Endothelial cell of umbilical vein (primary cell): ENCODE results near the gene ALLC.

ENCODE experiments used
- FOS ChIP-seq: IDR thresholded peaks from 2 replicates; pipeline ENCODE4 v1.6.1; 2011; ENCODE audit warnings: mild to moderate bottlenecking, low read length, moderate library complexity, borderline replicate concordance; ENCODE audit not compliant: insufficient read depth
- POLR2A ChIP-seq: IDR thresholded peaks from 2 replicates; pipeline ENCODE4 v1.6.1; 2012; ENCODE audit warnings: low read depth, mild to moderate bottlenecking, control low read depth, low read length
- TF ChIP-seq, protein P1 (sequence below), 2 donors: IDR thresholded peaks; 1 replicate in 1 of 2; 2 replicates in 1 of 2; pipeline ENCODE4 v1.5.1; 2011; ENCODE audit warnings: low read length in 2 of 2, mild to moderate bottlenecking in 2 of 2, moderate library complexity in 2 of 2, control low read depth in 1 of 2, inconsistent platforms in 1 of 2, low read depth in 1 of 2; ENCODE audit not compliant: insufficient read depth in 1 of 2; ENCODE audit errors: extremely low read depth in 1 of 2

DNA sequence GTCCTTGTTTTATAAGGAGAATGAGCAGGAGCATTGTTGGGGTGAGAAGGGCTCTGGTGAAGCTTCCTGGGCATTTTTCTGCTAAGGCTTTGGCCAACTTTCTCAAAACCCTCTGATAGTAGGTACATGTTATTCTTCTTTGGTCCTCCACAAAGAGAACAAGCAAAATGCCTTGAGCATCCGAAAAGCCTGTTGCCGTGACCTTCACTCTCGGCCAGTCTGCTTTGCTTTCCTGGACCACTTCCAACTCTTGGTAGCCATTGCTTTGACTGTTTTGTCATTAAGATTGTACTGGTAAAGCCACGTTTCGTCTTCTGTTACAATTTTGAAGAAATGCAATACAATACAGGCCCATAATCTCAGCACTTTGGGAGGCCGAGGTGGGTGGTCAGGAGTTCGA lies 27.4 kb upstream of the ALLC start:
- TF ChIP-seq, protein P1, sequence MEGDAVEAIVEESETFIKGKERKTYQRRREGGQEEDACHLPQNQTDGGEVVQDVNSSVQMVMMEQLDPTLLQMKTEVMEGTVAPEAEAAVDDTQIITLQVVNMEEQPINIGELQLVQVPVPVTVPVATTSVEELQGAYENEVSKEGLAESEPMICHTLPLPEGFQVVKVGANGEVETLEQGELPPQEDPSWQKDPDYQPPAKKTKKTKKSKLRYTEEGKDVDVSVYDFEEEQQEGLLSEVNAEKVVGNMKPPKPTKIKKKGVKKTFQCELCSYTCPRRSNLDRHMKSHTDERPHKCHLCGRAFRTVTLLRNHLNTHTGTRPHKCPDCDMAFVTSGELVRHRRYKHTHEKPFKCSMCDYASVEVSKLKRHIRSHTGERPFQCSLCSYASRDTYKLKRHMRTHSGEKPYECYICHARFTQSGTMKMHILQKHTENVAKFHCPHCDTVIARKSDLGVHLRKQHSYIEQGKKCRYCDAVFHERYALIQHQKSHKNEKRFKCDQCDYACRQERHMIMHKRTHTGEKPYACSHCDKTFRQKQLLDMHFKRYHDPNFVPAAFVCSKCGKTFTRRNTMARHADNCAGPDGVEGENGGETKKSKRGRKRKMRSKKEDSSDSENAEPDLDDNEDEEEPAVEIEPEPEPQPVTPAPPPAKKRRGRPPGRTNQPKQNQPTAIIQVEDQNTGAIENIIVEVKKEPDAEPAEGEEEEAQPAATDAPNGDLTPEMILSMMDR (IDR thresholded peaks at IDR 0.05; ENCODE audit: extremely low read depth in 1 of 2, insufficient read depth in 1 of 2, low read depth in 1 of 2, low read length in 2 of 2) = no peak
- TF ChIP-seq POLR2A = no peak
- no peak for TF ChIP-seq FOS
